Activated CD4-positive, alpha-beta T cell treated with anti-CD3 and anti-CD28 coated beads for 36 hours (primary cell): Measurements from ENCODE around the gene HSD17B12. TPM values are rescaled to one million over a fixed set of nuclear protein-coding genes. Genes with fewer than 3 reads are reported as not detected.
A peak's percentile ranks its signal among the peaks of the same experiment; 100 is the strongest.

Experiments
- ATAC-seq: fragments of 200-7000 bp; cut with Tn5 transposase; one replicate; pipeline ENCODE4 v1.10.0; 2021; ENCODE audit warnings: mild to moderate bottlenecking, moderate library complexity
- CTCF ChIA-PET: fragments of 350-600 bp; sonication (Branson Sonifier 250); formaldehyde crosslinking; loops from one replicate; lab custom pipeline; 2021; ENCODE audit warnings: antibody characterized with exemption; lab: Charles Lee
- POLR2A ChIA-PET: fragments of 350-600 bp; sonication (Branson Sonifier 250); formaldehyde crosslinking; loops from one replicate; lab custom pipeline; 2021; ENCODE audit warnings: antibody characterized with exemption, inconsistent platforms; lab: Charles Lee
- DNase-seq: peaks from one replicate; pipeline ENCODE4 v3.0.0-alpha.2; 2020
- H3K27ac Mint-ChIP-seq: one replicate; pipeline ENCODE4 v1.8.0; 2021; ENCODE audit warnings: mixed read lengths
- H3K27me3 Mint-ChIP-seq: one replicate; pipeline ENCODE4 v1.8.0; 2021; ENCODE audit warnings: mixed read lengths
- H3K36me3 Mint-ChIP-seq: one replicate; pipeline ENCODE4 v1.8.0; 2021; ENCODE audit warnings: low read depth, mixed read lengths
- H3K4me1 Mint-ChIP-seq: one replicate; pipeline ENCODE4 v1.8.0; 2021; ENCODE audit warnings: mixed read lengths
- H3K4me3 Mint-ChIP-seq: one replicate; pipeline ENCODE4 v1.8.0; 2021; ENCODE audit warnings: mild to moderate bottlenecking, moderate library complexity, mixed read lengths
- H3K9me3 Mint-ChIP-seq: one replicate; pipeline ENCODE4 v1.8.0; 2021; ENCODE audit warnings: low read depth, mixed read lengths
- intact Hi-C, 2 experiments: fragments of 100-400 bp; cut with DNase I in 1 of 2; cut with micrococcal nuclease in 1 of 2; formaldehyde crosslinking; loops; one replicate each; pipeline versions ENCODE4 v1.14.2 to v1.15.1; 2022 to 2024; cut with DNase I, micrococcal nuclease
- total RNA-seq, 2 experiments: library from RNA; stranded (reverse); gene quantifications; one replicate each; pipeline ENCODE4 v1.2.3, GENCODE V29; 2021

HSD17B12 gene
- total RNA-seq, 2 experiments from 2014 or later = 57.6 to 68.9 TPM

GRCh38 chr11:43708776-43709175 is 28.2 kb downstream of the HSD17B12 start:
- Mint-ChIP-seq H3K27ac (no peak overlapping the region), H3K4me1 (peaks cover 6% of the 10 kb centered on the region), H3K36me3 (peaks cover 24% of the 10 kb centered on the region), H3K4me3 (no peak overlapping the region), H3K9me3 (peaks cover 6% of the 10 kb centered on the region), H3K27me3 (no peaks in the 10 kb centered on the region)
- no peak for DNase-seq
- POLR2A ChIA-PET = no interaction called here
- ATAC-seq = no peak
- intact Hi-C loops = no loop called here
- CTCF ChIA-PET = interaction anchor here (0.5 to 1.5 kb wide), 4 partner anchors 10 to 281 kb away, joined by 3 to 6 read pairs (median 4); no protein-coding TSS in a partner anchor

- DNase-seq (no peak), ATAC-seq (no peak)
- ChIA-PET POLR2A (no interaction called here), CTCF (no interaction called here)
- Mint-ChIP-seq H3K9me3 (peaks cover 6% of the 10 kb centered on the region), H3K36me3 (peaks cover 18% of the 10 kb centered on the region), H3K27ac (no peak overlapping the region), H3K4me3 (no peak overlapping the region), H3K4me1 (peaks cover 6% of the 10 kb centered on the region), H3K27me3 (no peaks in the 10 kb centered on the region)
- intact Hi-C loops = no loop called here
Measured at GRCh38 chr11:43709689-43710088, 29.2 kb downstream of the HSD17B12 start.

- intact Hi-C loops = no loop called here
- peaks cover 6% of the 10 kb centered on the region for H3K9me3 Mint-ChIP-seq
- H3K4me1 Mint-ChIP-seq = peaks cover 6% of the 10 kb centered on the region
- H3K27me3 Mint-ChIP-seq = no peaks in the 10 kb centered on the region
- no peak overlapping the region for H3K4me3 Mint-ChIP-seq
- DNase-seq = no peak
- POLR2A ChIA-PET = no interaction called here
- CTCF ChIA-PET = no interaction called here
- peaks cover 24% of the 10 kb centered on the region for H3K36me3 Mint-ChIP-seq
- peak; percentile 26 for ATAC-seq
- no peak overlapping the region for H3K27ac Mint-ChIP-seq
Measured at GRCh38 chr11:43712676-43713075, 32.1 kb downstream of the HSD17B12 start.

DNA sequence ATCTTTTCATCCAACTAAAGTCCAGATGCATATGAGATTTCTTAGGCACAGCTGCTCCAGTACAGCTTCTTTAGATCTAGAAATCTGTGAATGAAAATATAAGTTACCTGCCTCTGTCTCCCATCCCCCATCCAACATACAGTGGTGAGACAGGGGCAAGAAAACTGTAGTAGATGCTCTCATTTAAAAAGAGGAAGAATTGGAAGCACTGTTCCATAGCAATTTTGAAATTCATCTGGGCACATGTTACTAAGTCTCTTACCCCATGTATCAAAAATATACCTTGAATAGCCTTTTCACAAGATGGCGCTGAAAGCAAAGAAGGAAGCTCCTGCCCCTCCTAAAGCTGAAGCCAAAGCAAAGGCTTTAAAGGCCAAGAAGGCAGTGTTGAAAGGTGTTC is 37.8 kb downstream of the HSD17B12 start:
- peaks cover 28% of the 10 kb centered on the region for H3K36me3 Mint-ChIP-seq
- no peak overlapping the region for H3K27ac Mint-ChIP-seq
- no peaks in the 10 kb centered on the region for H3K4me1 Mint-ChIP-seq
- DNase-seq (no peak), ATAC-seq (no peak)
- intact Hi-C loops = no loop called here
- no peak overlapping the region for H3K4me3 Mint-ChIP-seq
- H3K9me3 Mint-ChIP-seq = peaks cover 7% of the 10 kb centered on the region
- ChIA-PET POLR2A (no interaction called here), CTCF (no interaction called here)
- H3K27me3 Mint-ChIP-seq = no peaks in the 10 kb centered on the region

DNA sequence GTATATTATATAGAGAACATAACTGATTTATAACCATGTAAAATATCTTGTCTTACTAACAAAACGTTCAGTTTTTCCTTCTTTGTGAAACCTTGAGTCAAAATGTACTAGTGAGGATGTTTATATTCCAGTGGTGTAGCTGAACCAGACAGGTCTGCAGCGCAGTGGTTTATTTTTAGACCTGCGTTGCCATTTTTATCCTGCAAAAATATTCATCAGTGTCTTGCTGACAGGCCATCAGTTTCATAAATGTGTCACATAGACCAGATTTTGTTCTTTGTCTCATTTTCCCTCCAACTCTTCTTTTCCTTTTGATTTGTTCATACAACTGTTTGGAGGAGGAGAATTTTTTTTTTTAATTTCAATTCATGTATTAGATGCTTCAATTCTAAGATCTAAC is 43.1 kb downstream of the HSD17B12 start:
- ATAC-seq (no peak), DNase-seq (no peak)
- Mint-ChIP-seq H3K27ac (no peak overlapping the region), H3K27me3 (no peaks in the 10 kb centered on the region), H3K4me3 (no peak overlapping the region), H3K4me1 (no peaks in the 10 kb centered on the region), H3K36me3 (peaks cover 19% of the 10 kb centered on the region), H3K9me3 (peaks cover 2% of the 10 kb centered on the region)
- intact Hi-C loops = no loop called here
- ChIA-PET POLR2A (no interaction called here), CTCF (interaction anchor here (0.5 kb wide), 1 partner anchor 33 kb away, joined by 3 read pairs; no protein-coding TSS in a partner anchor)

- ChIA-PET CTCF (no interaction called here), POLR2A (no interaction called here)
- ATAC-seq (no peak), DNase-seq (no peak)
- peaks cover 39% of the 10 kb centered on the region for H3K36me3 Mint-ChIP-seq
- H3K4me3 Mint-ChIP-seq = no peak overlapping the region
- H3K27me3 Mint-ChIP-seq = no peaks in the 10 kb centered on the region
- H3K4me1 Mint-ChIP-seq = peaks cover 15% of the 10 kb centered on the region
- intact Hi-C loops = no loop called here
- no peak overlapping the region for H3K27ac Mint-ChIP-seq
- peaks cover 6% of the 10 kb centered on the region for H3K9me3 Mint-ChIP-seq
Measured at GRCh38 chr11:43732225-43732624, 51.7 kb downstream of the HSD17B12 start.

GRCh38 chr11:43734256-43734655 is 53.7 kb downstream of the HSD17B12 start:
- peaks cover 6% of the 10 kb centered on the region for H3K9me3 Mint-ChIP-seq
- no peak overlapping the region for H3K4me3 Mint-ChIP-seq
- intact Hi-C loops = no loop called here
- DNase-seq (no peak), ATAC-seq (no peak)
- H3K27me3 Mint-ChIP-seq = no peaks in the 10 kb centered on the region
- ChIA-PET POLR2A (no interaction called here), CTCF (interaction anchor here (0.8 kb wide), 1 partner anchor 99 kb away, joined by 3 read pairs; no protein-coding TSS in a partner anchor)
- H3K27ac Mint-ChIP-seq = no peak overlapping the region
- peaks cover 47% of the 10 kb centered on the region for H3K36me3 Mint-ChIP-seq
- H3K4me1 Mint-ChIP-seq = peaks cover 15% of the 10 kb centered on the region

DNA sequence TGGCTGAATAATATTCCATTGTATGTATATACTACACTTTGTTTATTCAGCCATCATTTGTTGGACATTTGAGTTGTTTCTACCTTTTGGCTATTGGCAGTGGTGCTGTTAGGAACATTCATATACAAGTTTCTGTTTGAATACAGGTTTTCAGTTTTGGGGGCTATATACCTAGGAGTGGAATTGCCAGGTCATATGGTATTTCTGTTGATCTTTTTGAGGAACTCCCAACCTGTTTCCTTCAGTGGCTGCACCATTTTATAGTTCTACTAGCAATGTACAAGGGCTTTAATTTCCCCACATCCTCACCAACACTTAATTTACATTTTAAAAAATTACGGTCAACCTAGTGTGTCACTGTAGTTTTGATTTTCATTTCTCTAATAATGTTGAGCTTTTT is 54.6 kb downstream of the HSD17B12 start:
- peaks cover 9% of the 10 kb centered on the region for H3K9me3 Mint-ChIP-seq
- ATAC-seq (no peak), DNase-seq (no peak)
- ChIA-PET CTCF (no interaction called here), POLR2A (no interaction called here)
- no peaks in the 10 kb centered on the region for H3K27me3 Mint-ChIP-seq
- no peak overlapping the region for H3K27ac Mint-ChIP-seq
- H3K4me1 Mint-ChIP-seq = peaks cover 15% of the 10 kb centered on the region
- H3K36me3 Mint-ChIP-seq = peaks cover 53% of the 10 kb centered on the region
- intact Hi-C loops = no loop called here
- H3K4me3 Mint-ChIP-seq = no peak overlapping the region

GRCh38 chr11:43735961-43736360 is 55.4 kb downstream of the HSD17B12 start:
- peaks cover 15% of the 10 kb centered on the region for H3K4me1 Mint-ChIP-seq
- no peak overlapping the region for H3K27ac Mint-ChIP-seq
- CTCF ChIA-PET = no interaction called here
- peaks cover 9% of the 10 kb centered on the region for H3K9me3 Mint-ChIP-seq
- no peaks in the 10 kb centered on the region for H3K27me3 Mint-ChIP-seq
- peaks cover 56% of the 10 kb centered on the region for H3K36me3 Mint-ChIP-seq
- intact Hi-C loops = no loop called here
- ATAC-seq (no peak), DNase-seq (no peak)
- POLR2A ChIA-PET = no interaction called here
- H3K4me3 Mint-ChIP-seq = no peak overlapping the region

DNA sequence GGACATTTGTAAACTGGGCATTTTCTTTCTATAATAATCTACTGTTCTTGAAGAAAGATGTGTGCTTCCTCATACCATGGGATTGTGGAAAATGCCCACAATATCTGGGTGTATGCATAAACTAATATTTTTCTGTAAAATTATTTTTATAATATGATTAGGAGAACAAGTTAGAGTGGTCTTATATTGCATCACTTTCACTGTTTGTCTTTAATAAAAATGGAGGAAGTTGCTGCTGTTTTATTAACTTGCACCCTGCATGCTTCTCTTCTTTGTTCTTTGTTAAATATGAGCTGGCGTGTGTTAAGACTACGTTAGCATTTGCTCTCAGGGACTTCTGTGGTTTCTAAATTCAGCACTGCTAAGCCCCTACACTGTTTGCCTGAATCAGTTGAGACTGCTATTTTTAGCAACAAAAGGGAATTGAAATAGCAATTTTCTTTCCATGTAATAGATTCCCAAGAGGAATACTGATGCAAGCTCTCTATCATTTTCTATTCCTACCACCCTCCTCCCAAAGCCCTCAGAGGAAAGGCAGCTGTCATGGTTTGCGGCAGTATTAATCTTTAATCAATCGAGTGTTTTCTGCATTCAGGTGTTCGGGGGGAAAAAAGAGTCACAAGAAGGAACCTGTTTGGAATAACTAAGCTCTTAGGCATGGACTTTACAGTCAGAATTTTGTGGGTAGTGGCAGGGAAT is 56.1 kb downstream of the HSD17B12 start:
- Mint-ChIP-seq H3K4me1 (peaks cover 15% of the 10 kb centered on the region), H3K9me3 (peaks cover 9% of the 10 kb centered on the region), H3K27ac (no peak overlapping the region), H3K27me3 (no peaks in the 10 kb centered on the region), H3K4me3 (no peak overlapping the region), H3K36me3 (peaks cover 53% of the 10 kb centered on the region)
- ChIA-PET CTCF (interaction anchor here (1.2 kb wide), 1 partner anchor 115 kb away, joined by 5 read pairs; no protein-coding TSS in a partner anchor), POLR2A (no interaction called here)
- intact Hi-C loops = no loop called here
- no peak for DNase-seq
- ATAC-seq = no peak

DNA sequence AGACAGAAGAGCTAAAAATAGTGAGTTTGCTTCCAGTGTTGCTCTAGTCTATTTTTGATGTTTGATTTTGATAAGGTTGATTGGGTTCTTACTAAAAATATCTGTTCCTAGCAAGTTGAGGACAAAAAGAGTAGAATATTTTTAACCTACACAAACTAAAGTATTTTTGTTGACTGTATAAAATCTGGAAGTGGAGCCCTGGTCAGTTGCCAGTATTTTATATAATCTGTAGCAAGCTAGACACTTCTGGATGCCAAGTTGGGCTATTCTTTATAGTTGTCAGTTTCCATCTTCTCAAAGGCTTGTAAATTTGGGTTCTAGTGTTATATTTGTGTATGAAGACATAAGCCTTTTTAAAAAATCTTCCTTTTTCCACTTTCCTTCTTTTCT is 56.7 kb downstream of the HSD17B12 start:
- POLR2A ChIA-PET = no interaction called here
- H3K27ac Mint-ChIP-seq = no peak overlapping the region
- DNase-seq (no peak), ATAC-seq (no peak)
- H3K36me3 Mint-ChIP-seq = peaks cover 51% of the 10 kb centered on the region
- H3K4me3 Mint-ChIP-seq = no peak overlapping the region
- peaks cover 15% of the 10 kb centered on the region for H3K4me1 Mint-ChIP-seq
- no peaks in the 10 kb centered on the region for H3K27me3 Mint-ChIP-seq
- intact Hi-C loops = no loop called here
- H3K9me3 Mint-ChIP-seq = peaks cover 9% of the 10 kb centered on the region
- CTCF ChIA-PET = interaction anchor here (1.2 kb wide), 1 partner anchor 115 kb away, joined by 5 read pairs; no protein-coding TSS in a partner anchor

- DNase-seq (no peak), ATAC-seq (no peak)
- no peaks in the 10 kb centered on the region for H3K27me3 Mint-ChIP-seq
- no peak overlapping the region for H3K27ac Mint-ChIP-seq
- peaks cover 18% of the 10 kb centered on the region for H3K9me3 Mint-ChIP-seq
- intact Hi-C loops = no loop called here
- peaks cover 55% of the 10 kb centered on the region for H3K36me3 Mint-ChIP-seq
- ChIA-PET POLR2A (no interaction called here), CTCF (no interaction called here)
- peaks cover 15% of the 10 kb centered on the region for H3K4me1 Mint-ChIP-seq
- H3K4me3 Mint-ChIP-seq = no peak overlapping the region
Measured at GRCh38 chr11:43738600-43739409, 58.3 kb downstream of the HSD17B12 start.
